Progenitor cell of endocrine pancreas (in vitro differentiated cells): ENCODE results near the gene MARF1. TPM values are rescaled to one million over a fixed set of nuclear protein-coding genes. Genes with fewer than 3 reads are reported as not detected.
A peak's percentile ranks its signal among the peaks of the same experiment; 100 is the strongest.

Experiments used
- DNase-seq: peaks from one replicate; pipeline ENCODE4 v3.0.0; 2021; ENCODE audit warnings: low spot score; ENCODE audit not compliant: unreplicated experiment
- H3K27ac Mint-ChIP-seq: 2 replicates; pipeline ENCODE4 v1.8.0; 2021; ENCODE audit warnings: mild to moderate bottlenecking, moderate library complexity, mixed read lengths
- H3K27me3 Mint-ChIP-seq: 2 replicates; pipeline ENCODE4 v1.8.0; 2021; ENCODE audit warnings: mixed read lengths
- H3K36me3 Mint-ChIP-seq: 2 replicates; pipeline ENCODE4 v1.8.0; 2022; ENCODE audit warnings: mixed read lengths; ENCODE audit not compliant: insufficient read depth
- H3K4me1 Mint-ChIP-seq: 2 replicates; pipeline ENCODE4 v1.8.0; 2021; ENCODE audit warnings: low read depth, mixed read lengths
- H3K4me3 Mint-ChIP-seq: 2 replicates; pipeline ENCODE4 v1.8.0; 2021; ENCODE audit warnings: low read depth, mild to moderate bottlenecking, moderate library complexity, mixed read lengths
- H3K9me3 Mint-ChIP-seq: 2 replicates; pipeline ENCODE4 v1.8.0; 2021; ENCODE audit warnings: low read depth, mixed read lengths
- CTCF ChIP-seq: fragments of 200-600 bp; sonication (generic); IDR thresholded peaks from one replicate; pipeline ENCODE4 v1.5.0; 2021; ENCODE audit warnings: antibody characterized with exemption, mild to moderate bottlenecking; ENCODE audit not compliant: unreplicated experiment
- total RNA-seq: library from RNA; stranded (reverse); gene quantifications from 2 replicates; pipeline ENCODE4 v1.2.1, GENCODE V29; 2021

The MARF1 gene
- total RNA-seq, 1 donor from 2014 or later: 71.9 TPM

- H3K36me3 Mint-ChIP-seq: peaks cover 21% of the 10 kb centered on the region
- H3K4me3 Mint-ChIP-seq: no peak overlapping the region
- no peak for DNase-seq
- no peaks in the 10 kb centered on the region for H3K9me3 Mint-ChIP-seq
- H3K27me3 Mint-ChIP-seq: no peaks in the 10 kb centered on the region
- TF ChIP-seq CTCF: no peak
- peaks cover 7% of the 10 kb centered on the region for H3K4me1 Mint-ChIP-seq
- H3K27ac Mint-ChIP-seq: no peak overlapping the region
Observed at GRCh38 chr16:15594711-15595320, 48.1 kb downstream of the MARF1 start.

GRCh38 chr16:15593235-15593634, 49.7 kb downstream of the MARF1 start:
- TF ChIP-seq CTCF: no peak
- Mint-ChIP-seq H3K27me3 (no peaks in the 10 kb centered on the region), H3K36me3 (peaks cover 27% of the 10 kb centered on the region), H3K4me3 (no peak overlapping the region), H3K4me1 (peaks cover 7% of the 10 kb centered on the region), H3K27ac (peak overlapping the region; percentile 53), H3K9me3 (no peaks in the 10 kb centered on the region)
- no peak for DNase-seq

- H3K4me1 Mint-ChIP-seq: peaks cover 7% of the 10 kb centered on the region
- no peak overlapping the region for H3K27ac Mint-ChIP-seq
- no peaks in the 10 kb centered on the region for H3K9me3 Mint-ChIP-seq
- no peak overlapping the region for H3K4me3 Mint-ChIP-seq
- DNase-seq: no peak
- peaks cover 34% of the 10 kb centered on the region for H3K36me3 Mint-ChIP-seq
- no peaks in the 10 kb centered on the region for H3K27me3 Mint-ChIP-seq
- no peak for TF ChIP-seq CTCF
Observed at GRCh38 chr16:15592324-15592723, 50.6 kb downstream of the MARF1 start.

- H3K27ac Mint-ChIP-seq: no peak overlapping the region
- no peak overlapping the region for H3K4me3 Mint-ChIP-seq
- H3K9me3 Mint-ChIP-seq: peaks cover 11% of the 10 kb centered on the region
- peaks cover 43% of the 10 kb centered on the region for H3K36me3 Mint-ChIP-seq
- peaks cover 7% of the 10 kb centered on the region for H3K4me1 Mint-ChIP-seq
- no peaks in the 10 kb centered on the region for H3K27me3 Mint-ChIP-seq
- TF ChIP-seq CTCF: no peak
- no peak for DNase-seq
Observed at GRCh38 chr16:15587152-15587825, 55.7 kb downstream of the MARF1 start.

GRCh38 chr16:15586716-15587115, 56.2 kb downstream of the MARF1 start:
- Mint-ChIP-seq H3K4me1 (peaks cover 7% of the 10 kb centered on the region), H3K27me3 (no peaks in the 10 kb centered on the region), H3K36me3 (peaks cover 43% of the 10 kb centered on the region), H3K27ac (no peak overlapping the region), H3K9me3 (peaks cover 11% of the 10 kb centered on the region), H3K4me3 (no peak overlapping the region)
- no peak for DNase-seq
- no peak for TF ChIP-seq CTCF
